SU-DHL-6 (cell line): ENCODE results near the gene GPR62.

Experiments used
- H2AFZ ChIP-seq: fragments of 200-600 bp; sonication (generic); 2 replicates; pipeline ENCODE4 v1.6.1; 2014; ENCODE audit warnings: low read depth, mild to moderate bottlenecking, moderate library complexity, mixed read lengths, antibody characterized with exemption, low read length; ENCODE audit not compliant: severe bottlenecking
- H3F3A ChIP-seq: fragments of 200-600 bp; shearing (Covaris generic); 2 replicates; pipeline ENCODE4 v1.6.0; 2016; ENCODE audit warnings: antibody characterized with exemption, mild to moderate bottlenecking; ENCODE audit not compliant: insufficient read depth
- H3K27ac ChIP-seq: fragments of 200-600 bp; sonication (generic); 2 replicates; pipeline ENCODE4 v1.5.1; 2016; ENCODE audit warnings: low read depth, mild to moderate bottlenecking, low read length, moderate library complexity, mixed read lengths
- H3K27me3 ChIP-seq: fragments of 200-600 bp; sonication (generic), shearing (Covaris generic); 2 replicates; pipeline ENCODE4 v1.6.0; 2014; ENCODE audit warnings: mild to moderate bottlenecking, low read length
- H3K36me3 ChIP-seq: fragments of 200-600 bp; sonication (generic); 2 replicates; pipeline ENCODE4 v1.6.1; 2014; ENCODE audit warnings: mild to moderate bottlenecking, low read length, mixed read lengths
- H3K4me2 ChIP-seq: fragments of 300-600, 200-600 bp; shearing (Covaris generic), sonication (generic); 2 replicates; pipeline ENCODE4 v1.6.0; 2014; ENCODE audit warnings: low read length, low read depth, mild to moderate bottlenecking; ENCODE audit not compliant: poor library complexity, severe bottlenecking
- H3K4me3 ChIP-seq: fragments of 200-600 bp; sonication (generic); 2 replicates; pipeline ENCODE4 v1.5.1; 2014; ENCODE audit warnings: antibody characterized with exemption, low read length, mild to moderate bottlenecking, mixed read lengths; ENCODE audit not compliant: insufficient read depth, poor library complexity, severe bottlenecking
- H3K79me2 ChIP-seq: fragments of 200-600 bp; sonication (generic); 2 replicates; pipeline ENCODE4 v1.6.1; 2014; ENCODE audit warnings: mild to moderate bottlenecking, low read length, moderate library complexity; ENCODE audit not compliant: insufficient read depth
- H3K9ac ChIP-seq: fragments of 200-600 bp; sonication (generic); 2 replicates; pipeline ENCODE4 v1.7.0; 2014; ENCODE audit warnings: mild to moderate bottlenecking, low read length
- H3K9me2 ChIP-seq: fragments of 200-600 bp; sonication (generic); replicated peaks from 2 replicates; pipeline ENCODE4 v1.6.1; 2014; ENCODE audit warnings: low read length; ENCODE audit not compliant: insufficient read depth
- H3K9me3 ChIP-seq: fragments of 200-600 bp; sonication (generic); 2 replicates; pipeline ENCODE4 v1.6.1; 2014; ENCODE audit warnings: low read length, mixed read lengths; ENCODE audit not compliant: insufficient read depth
- H4K20me1 ChIP-seq: fragments of 200-600 bp; sonication (generic); 2 replicates; pipeline ENCODE4 v1.6.1; 2014; ENCODE audit warnings: low read depth, mild to moderate bottlenecking, antibody characterized with exemption, low read length, moderate library complexity, mixed read lengths
- CTCF ChIP-seq: fragments of 200-600 bp; sonication (generic); IDR thresholded peaks from one replicate; pipeline ENCODE4 v1.5.1; 2017; ENCODE audit warnings: antibody characterized with exemption, mild to moderate bottlenecking, low read length, moderate library complexity; ENCODE audit not compliant: insufficient read depth, poor library complexity, severe bottlenecking
- EZH2phosphoT487 ChIP-seq: fragments of 200-600 bp; sonication (generic), shearing (Covaris generic); conservative IDR thresholded peaks from 2 replicates; pipeline ENCODE4 v1.6.1; 2018; ENCODE audit warnings: mild to moderate bottlenecking, antibody characterized with exemption, low read length, moderate library complexity, mixed read lengths

Gene GPR62

GRCh38 chr3:51954713-51955112, 468 bp upstream of the GPR62 start:
- no peak overlapping the region for H3K27ac ChIP-seq
- H4K20me1 ChIP-seq: no peaks in the 10 kb centered on the region
- no peaks in the 10 kb centered on the region for H3F3A ChIP-seq
- no peak overlapping the region for H3K4me3 ChIP-seq
- H2AFZ ChIP-seq: no peak overlapping the region
- no peak overlapping the region for H3K9ac ChIP-seq
- no peaks in the 10 kb centered on the region for H3K27me3 ChIP-seq
- H3K9me3 ChIP-seq: no peaks in the 10 kb centered on the region
- TF ChIP-seq EZH2phosphoT487 (no peak), CTCF (no peak)
- no peaks in the 10 kb centered on the region for H3K79me2 ChIP-seq
- H3K4me2 ChIP-seq: no peak overlapping the region
- no peaks in the 10 kb centered on the region for H3K9me2 ChIP-seq
- H3K36me3 ChIP-seq: no peaks in the 10 kb centered on the region

- no peak overlapping the region for H2AFZ ChIP-seq
- no peak overlapping the region for H3K4me2 ChIP-seq
- no peak for TF ChIP-seq CTCF
- TF ChIP-seq EZH2phosphoT487: no peak
- no peaks in the 10 kb centered on the region for H3F3A ChIP-seq
- no peak overlapping the region for H3K9ac ChIP-seq
- H3K36me3 ChIP-seq: no peaks in the 10 kb centered on the region
- no peaks in the 10 kb centered on the region for H4K20me1 ChIP-seq
- no peak overlapping the region for H3K27ac ChIP-seq
- no peaks in the 10 kb centered on the region for H3K79me2 ChIP-seq
- no peak overlapping the region for H3K4me3 ChIP-seq
- H3K9me2 ChIP-seq: no peaks in the 10 kb centered on the region
- no peaks in the 10 kb centered on the region for H3K27me3 ChIP-seq
- H3K9me3 ChIP-seq: no peaks in the 10 kb centered on the region
Observed at GRCh38 chr3:51955893-51956770, 951 bp downstream of the GPR62 start.

GRCh38 chr3:51957520-51958205, 2.5 kb downstream of the GPR62 start:
- H3F3A ChIP-seq: no peaks in the 10 kb centered on the region
- H3K79me2 ChIP-seq: no peaks in the 10 kb centered on the region
- TF ChIP-seq EZH2phosphoT487 (no peak), CTCF (no peak)
- no peak overlapping the region for H3K4me2 ChIP-seq
- no peak overlapping the region for H3K27ac ChIP-seq
- H3K4me3 ChIP-seq: no peak overlapping the region
- H3K9ac ChIP-seq: no peak overlapping the region
- no peaks in the 10 kb centered on the region for H3K36me3 ChIP-seq
- no peaks in the 10 kb centered on the region for H4K20me1 ChIP-seq
- no peaks in the 10 kb centered on the region for H3K27me3 ChIP-seq
- no peak overlapping the region for H2AFZ ChIP-seq
- H3K9me3 ChIP-seq: no peaks in the 10 kb centered on the region
- no peaks in the 10 kb centered on the region for H3K9me2 ChIP-seq
